ENCODE data around the gene ARL15.

Gene ARL15

DNA sequence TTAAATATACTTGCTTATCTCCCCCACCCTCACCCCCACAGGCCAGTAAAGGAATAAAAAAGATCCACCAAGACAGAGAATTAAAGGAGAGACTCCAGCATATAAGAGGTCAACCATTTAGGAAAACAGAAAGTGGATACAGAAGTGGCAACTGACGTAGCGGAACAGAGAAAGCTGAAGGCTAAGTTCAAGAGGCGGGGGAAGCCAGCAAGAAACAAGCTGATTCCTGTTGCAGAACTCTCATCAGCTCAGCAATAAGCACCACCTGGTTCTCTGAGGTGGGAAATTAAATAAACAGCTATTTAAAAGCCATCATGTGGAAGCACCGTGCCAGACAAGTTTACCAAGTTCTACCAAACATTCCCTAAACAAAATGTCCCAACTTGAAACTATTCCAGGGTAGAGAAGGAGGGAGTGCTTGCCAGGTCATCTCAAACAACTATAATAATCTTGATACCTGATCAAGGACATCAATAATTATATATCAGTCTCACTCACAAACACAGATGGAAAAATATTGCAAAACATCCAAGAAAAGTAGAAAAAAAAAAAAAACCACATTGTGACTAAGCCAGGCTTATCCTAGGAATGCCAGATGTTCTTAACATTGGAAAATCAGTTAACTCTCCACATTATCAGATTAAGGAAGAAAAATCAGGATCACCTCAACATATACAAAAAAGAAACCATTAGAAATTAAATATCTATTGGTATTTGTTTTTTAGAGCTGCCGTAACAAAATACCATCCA, 7.3 kb upstream of the ARL15 start:
- no peak for TF ChIP-seq ZBTB7A (IDR thresholded peaks at IDR 0.05; ENCODE audit: low read depth)
- TF ChIP-seq YY1 (IDR thresholded peaks at IDR 0.05; ENCODE audit: low read depth) = no peak
- TF ChIP-seq CEBPB (IDR thresholded peaks at IDR 0.05) = no peak
- no peak for TF ChIP-seq FOXM1 (IDR thresholded peaks at IDR 0.05; ENCODE audit: borderline replicate concordance, low read depth)
- TF ChIP-seq RAD21 (IDR thresholded peaks at IDR 0.05; ENCODE audit: low read depth) = no peak
- no peak for TF ChIP-seq TAF1 (IDR thresholded peaks at IDR 0.05; ENCODE audit: low read depth)

DNA sequence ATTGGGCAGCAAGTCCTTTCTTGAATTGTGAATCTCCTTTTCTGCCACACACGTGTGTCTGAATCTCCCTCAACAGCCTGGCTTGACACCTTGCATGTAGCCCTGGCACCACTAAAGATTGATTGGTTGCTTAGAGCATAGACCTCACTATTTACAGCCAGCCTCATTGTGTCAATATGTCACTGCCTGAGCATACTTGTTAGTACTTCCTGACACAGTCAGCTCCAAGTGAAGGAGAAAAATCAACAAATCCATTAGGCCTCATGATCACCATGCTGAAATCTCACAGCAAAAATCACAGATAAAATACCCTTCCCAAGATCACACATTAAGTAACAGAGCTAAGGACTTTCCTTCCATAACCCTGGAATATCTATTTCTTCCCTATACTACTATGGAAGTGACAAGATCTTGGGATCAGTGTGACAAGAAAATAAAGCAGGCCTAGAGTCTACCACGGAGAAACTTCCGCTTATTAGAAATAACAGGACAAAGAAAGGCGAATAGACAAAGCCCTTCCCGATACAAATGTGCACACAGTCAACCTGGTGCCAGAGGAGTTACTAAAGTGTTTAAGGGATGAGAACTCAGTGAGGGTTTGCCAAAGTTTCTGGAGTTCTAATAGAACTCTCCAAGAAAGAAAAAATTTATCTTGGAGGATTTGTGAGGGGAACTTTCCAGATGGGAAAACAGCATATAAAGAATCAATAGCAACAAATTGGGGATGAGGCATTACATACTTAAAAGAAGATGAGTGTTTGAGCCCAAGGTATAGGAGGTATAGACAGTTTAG, 5.6 kb upstream of the ARL15 start:
- no peak for TF ChIP-seq EP300 (IDR thresholded peaks at IDR 0.05; ENCODE audit: borderline replicate concordance)
- no peak for TF ChIP-seq CREB1 (IDR thresholded peaks at IDR 0.05; ENCODE audit: low read depth)
- TF ChIP-seq MAX (IDR thresholded peaks at IDR 0.05) = no peak
- TF ChIP-seq FOXM1 (IDR thresholded peaks at IDR 0.05; ENCODE audit: borderline replicate concordance, low read depth) = no peak
- TF ChIP-seq CEBPB (IDR thresholded peaks at IDR 0.05) = no peak
- TF ChIP-seq NFIC (IDR thresholded peaks at IDR 0.05) = no peak
- no peak for TF ChIP-seq EGR1 (IDR thresholded peaks at IDR 0.05)
- no peak for TF ChIP-seq ZBTB7A (IDR thresholded peaks at IDR 0.05; ENCODE audit: low read depth)
- TF ChIP-seq USF1 (IDR thresholded peaks at IDR 0.05) = no peak
- TF ChIP-seq TCF12 (IDR thresholded peaks at IDR 0.05; ENCODE audit: low read depth) = no peak
- no peak for TF ChIP-seq REST (IDR thresholded peaks at IDR 0.05; ENCODE audit: low read depth)
- no peak for TF ChIP-seq YY1 (IDR thresholded peaks at IDR 0.05; ENCODE audit: low read depth)
- TF ChIP-seq TAF1 (IDR thresholded peaks at IDR 0.05; ENCODE audit: low read depth) = no peak

- no peak for TF ChIP-seq EP300 (IDR thresholded peaks at IDR 0.05; ENCODE audit: borderline replicate concordance)
- no peak for TF ChIP-seq FOXM1 (IDR thresholded peaks at IDR 0.05; ENCODE audit: borderline replicate concordance, low read depth)
- no peak for TF ChIP-seq CREB1 (IDR thresholded peaks at IDR 0.05; ENCODE audit: low read depth)
- TF ChIP-seq TCF12 (IDR thresholded peaks at IDR 0.05; ENCODE audit: low read depth) = no peak
- no peak for TF ChIP-seq EGR1 (IDR thresholded peaks at IDR 0.05)
- TF ChIP-seq USF1 (IDR thresholded peaks at IDR 0.05) = no peak
- no peak for TF ChIP-seq ZBTB7A (IDR thresholded peaks at IDR 0.05; ENCODE audit: low read depth)
- TF ChIP-seq MAX (IDR thresholded peaks at IDR 0.05) = no peak
- no peak for TF ChIP-seq RAD21 (IDR thresholded peaks at IDR 0.05; ENCODE audit: low read depth)
- no peak for TF ChIP-seq YY1 (IDR thresholded peaks at IDR 0.05; ENCODE audit: low read depth)
- TF ChIP-seq TEAD4 (IDR thresholded peaks at IDR 0.05) = no peak
- no peak for TF ChIP-seq TAF1 (IDR thresholded peaks at IDR 0.05; ENCODE audit: low read depth)
- TF ChIP-seq CEBPB (IDR thresholded peaks at IDR 0.05) = no peak
Observed at GRCh38 chr5:54313311-54314270, 3.2 kb upstream of the ARL15 start.

DNA sequence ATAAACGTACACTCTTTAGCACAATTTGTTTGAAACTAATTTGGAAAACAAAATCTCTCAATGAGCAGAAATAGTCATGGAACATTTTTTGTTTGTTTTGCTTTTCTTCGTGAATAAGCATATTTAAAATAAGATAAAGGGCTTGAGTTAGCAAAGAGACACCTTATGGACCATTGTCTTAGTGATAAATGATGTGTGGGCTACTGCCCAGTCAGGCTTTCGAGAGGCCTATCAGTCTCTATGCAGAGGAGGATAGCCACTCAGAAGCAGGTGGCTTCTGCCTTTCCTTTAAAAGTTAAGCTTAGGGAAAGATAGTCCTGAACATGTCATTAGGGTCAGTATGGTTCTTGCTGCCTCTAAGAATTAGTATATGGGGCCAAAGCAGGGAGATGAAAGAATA, 2.1 kb upstream of the ARL15 start:
- TF ChIP-seq TEAD4 (IDR thresholded peaks at IDR 0.05) (no peak), EP300 (IDR thresholded peaks at IDR 0.05; ENCODE audit: borderline replicate concordance) (no peak), TCF12 (IDR thresholded peaks at IDR 0.05; ENCODE audit: low read depth) (no peak), TAF1 (IDR thresholded peaks at IDR 0.05; ENCODE audit: low read depth) (no peak), YY1 (IDR thresholded peaks at IDR 0.05; ENCODE audit: low read depth) (no peak), RAD21 (IDR thresholded peaks at IDR 0.05; ENCODE audit: low read depth) (no peak), NFIC (IDR thresholded peaks at IDR 0.05) (no peak), CEBPB (IDR thresholded peaks at IDR 0.05) (no peak), FOXM1 (IDR thresholded peaks at IDR 0.05; ENCODE audit: borderline replicate concordance, low read depth) (no peak), CREB1 (IDR thresholded peaks at IDR 0.05; ENCODE audit: low read depth) (no peak), REST (IDR thresholded peaks at IDR 0.05; ENCODE audit: low read depth) (no peak), EGR1 (IDR thresholded peaks at IDR 0.05) (no peak), ZBTB7A (IDR thresholded peaks at IDR 0.05; ENCODE audit: low read depth) (no peak), MAX (IDR thresholded peaks at IDR 0.05) (no peak), USF1 (IDR thresholded peaks at IDR 0.05) (no peak)

Data from Ishikawa (cell line).